GM21737 (cell line): ENCODE measurements around the gene GAREM1.
"Not testable (repeated sequence)": the region's sequence is repeated elsewhere in the genome, so short reads cannot be mapped to it uniquely, and the experiment has no call there.

ENCODE experiments used
- ATAC-seq: cut with Tn5 transposase; IDR thresholded peaks from one replicate; pipeline ENCODE4 v1.9.1; 2021; ENCODE audit warnings: mild to moderate bottlenecking, moderate library complexity; ENCODE audit not compliant: unreplicated experiment

GAREM1 gene

DNA sequence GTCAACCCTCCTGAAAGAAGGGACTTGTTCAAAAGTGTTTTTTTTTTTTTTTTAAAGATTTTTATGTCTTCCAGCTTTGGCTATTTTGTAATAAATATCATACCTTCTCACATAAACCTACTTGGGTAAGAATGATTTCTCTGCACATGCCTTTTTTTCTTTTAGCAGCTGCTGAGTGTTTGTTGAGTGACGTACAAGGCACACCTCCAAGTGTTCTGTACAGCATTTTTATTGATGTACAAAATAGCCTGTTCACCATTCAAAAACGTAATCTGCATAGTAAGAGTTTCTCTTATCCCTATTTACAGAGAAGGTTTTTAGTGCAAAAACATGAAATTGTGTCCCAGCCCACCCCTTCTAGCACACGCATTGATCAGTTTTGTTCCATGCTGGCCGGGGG is 203.2 kb downstream of the GAREM1 start:
- ATAC-seq = no peak

- ATAC-seq = no peak
Observed at GRCh38 chr18:32264401-32264800, 206.3 kb downstream of the GAREM1 start.

DNA sequence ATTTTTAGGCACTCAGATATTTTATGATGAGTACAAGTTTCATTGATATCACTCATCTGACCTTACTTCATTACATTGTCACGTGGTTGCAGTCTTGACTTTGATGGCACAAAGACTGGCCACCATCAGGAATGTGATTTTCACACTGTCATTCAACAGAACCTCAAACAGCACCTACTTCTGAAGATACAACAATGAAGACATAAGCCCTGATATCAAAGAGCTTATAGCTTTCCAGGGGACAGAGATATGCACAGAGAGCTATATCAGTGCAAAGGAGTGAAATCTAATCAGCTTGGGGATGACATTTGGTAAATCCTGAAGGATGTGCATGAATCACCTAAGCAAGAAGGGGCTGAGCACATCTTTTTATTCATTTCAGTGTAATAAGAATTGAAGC is 208.6 kb downstream of the GAREM1 start:
- ATAC-seq = no peak

GRCh38 chr18:32261003-32261402 is 209.7 kb downstream of the GAREM1 start:
- ATAC-seq = no peak

- ATAC-seq = no peak
Observed at GRCh38 chr18:32259553-32259952, 211.1 kb downstream of the GAREM1 start.

DNA sequence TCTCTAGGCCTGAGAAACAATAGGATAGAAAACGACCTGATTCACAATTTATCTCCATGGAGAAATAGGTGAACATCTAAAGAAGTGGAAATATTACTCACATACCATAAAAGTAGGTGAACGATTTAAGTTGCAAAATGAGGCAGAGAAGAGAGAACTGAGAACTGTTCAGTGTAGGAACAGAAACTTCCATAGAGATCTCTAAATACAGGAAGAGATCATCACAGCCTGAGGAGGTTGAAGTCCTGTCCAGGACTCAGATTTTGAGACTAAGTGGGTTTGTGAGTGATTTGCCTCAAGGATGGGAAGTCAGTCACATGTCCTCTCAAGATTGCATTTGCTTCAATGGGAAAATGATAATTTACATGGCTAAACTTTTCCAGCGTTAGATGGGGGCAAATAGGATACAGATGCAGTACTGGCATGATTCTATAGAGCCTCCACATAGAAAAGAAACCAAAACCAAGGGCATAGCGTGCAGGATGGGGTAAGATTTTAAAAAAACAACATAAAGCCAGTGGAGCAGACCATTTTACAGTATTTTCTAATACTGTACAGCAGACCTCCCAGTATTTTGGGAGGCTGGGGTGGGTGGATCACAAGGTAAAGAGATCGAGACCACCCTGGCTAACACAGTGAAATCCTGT is 212.0 kb downstream of the GAREM1 start:
- no peak for ATAC-seq

DNA sequence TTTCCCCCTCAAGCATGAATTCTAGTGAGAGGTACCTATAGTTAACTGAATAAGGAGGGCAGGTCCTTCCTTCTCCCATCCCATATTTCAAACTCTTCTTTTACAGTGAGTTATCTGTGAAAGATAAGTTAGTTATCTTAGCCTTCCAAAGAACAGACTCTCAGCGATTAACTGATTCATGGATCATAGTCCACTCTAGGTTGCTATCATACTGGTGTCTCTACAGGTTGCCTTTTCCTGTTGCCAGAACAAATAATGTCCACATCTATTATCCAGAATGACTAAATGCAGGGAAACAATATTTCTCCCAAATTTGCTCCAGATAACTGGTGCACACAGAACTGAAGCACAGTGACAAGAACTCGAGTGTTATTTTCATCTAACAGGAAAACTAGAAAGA is 212.5 kb downstream of the GAREM1 start:
- no peak for ATAC-seq

DNA sequence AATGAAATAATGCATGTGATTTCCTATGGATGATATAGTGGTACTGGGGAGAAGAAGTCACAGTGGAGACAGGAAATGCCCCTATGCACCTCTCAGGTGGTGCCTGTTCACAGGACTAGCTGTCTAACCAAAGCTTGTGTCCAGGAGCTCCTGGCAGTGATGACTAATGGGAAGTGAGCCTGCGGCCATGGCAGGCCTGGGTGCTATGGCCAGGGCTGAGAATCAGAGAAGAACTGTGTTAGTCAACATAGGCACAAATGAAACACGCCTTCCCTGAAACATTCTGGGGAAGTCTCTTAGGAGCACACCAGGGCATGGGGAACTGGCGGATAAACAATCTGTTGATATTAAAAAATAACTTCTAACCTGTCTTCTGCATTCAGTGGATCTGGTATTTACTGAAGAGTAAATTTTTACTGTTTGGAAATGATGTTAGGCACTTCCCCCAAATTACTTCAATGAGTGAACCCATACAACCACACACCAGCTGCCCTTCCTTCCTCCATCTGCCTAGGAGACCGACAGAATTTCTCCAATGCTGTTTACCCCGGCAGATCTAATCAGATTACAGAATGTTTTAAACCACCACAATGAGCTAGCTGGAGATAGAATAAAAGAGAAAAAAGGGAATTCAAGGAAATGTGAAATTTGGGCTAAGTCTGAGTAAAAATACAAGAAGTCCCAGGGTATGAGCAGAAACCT is 213.4 kb downstream of the GAREM1 start:
- ATAC-seq = no peak

- ATAC-seq = no peak
Observed at GRCh38 chr18:32255570-32255969, 215.1 kb downstream of the GAREM1 start.

DNA sequence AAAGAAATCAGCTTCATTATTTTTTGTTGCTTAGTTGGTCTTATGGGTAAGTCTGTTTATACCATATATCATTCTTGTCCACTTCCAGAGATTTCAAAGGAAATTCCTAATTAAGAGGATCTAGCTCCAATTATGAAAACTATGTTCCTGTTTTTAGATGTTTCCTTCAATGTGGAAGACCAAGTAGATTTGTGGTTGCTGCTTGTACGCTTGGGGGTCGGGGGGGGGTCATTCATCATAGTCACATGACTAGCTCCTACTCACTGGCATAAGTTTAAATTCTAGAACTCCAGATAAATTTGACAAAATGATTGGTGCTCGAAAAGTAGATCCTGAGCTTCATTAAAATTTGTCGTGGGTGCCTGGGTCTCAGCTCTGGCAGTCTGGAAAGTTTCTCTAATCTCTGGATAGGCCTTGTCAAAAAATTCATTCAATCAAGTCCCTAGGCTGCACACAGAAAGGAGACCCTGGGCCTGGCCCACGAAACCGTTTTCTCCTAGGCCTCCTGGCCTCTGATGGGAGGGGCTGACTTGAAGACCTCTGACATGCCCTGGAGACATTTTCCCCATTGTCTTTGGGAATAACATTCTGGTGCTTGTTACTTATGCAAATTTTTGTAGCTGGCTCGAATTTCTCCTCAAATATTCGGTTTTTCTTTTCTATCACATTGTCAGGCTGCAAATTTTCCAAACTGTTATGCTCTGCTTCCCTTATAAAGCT is 218.4 kb downstream of the GAREM1 start:
- ATAC-seq = no peak

DNA sequence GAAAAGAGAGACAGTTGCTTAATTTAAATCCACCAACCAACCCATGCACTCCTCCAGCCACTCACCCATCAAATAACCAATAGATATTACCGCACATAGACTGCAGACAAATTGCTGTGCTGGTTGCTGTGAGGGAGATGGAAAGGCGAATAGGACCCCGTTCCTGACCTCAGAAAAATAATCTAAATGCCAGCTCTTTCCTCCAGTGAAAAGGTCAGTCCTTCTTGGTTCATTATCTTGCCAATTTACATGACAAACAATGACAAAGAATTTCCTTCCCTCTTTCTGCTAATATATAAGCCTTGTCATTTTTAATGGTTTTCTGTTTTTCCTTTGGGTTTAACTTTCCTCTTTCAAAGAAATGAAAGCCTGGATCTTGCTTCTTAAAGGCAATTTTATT is 219.2 kb downstream of the GAREM1 start:
- no peak for ATAC-seq

GRCh38 chr18:32249147-32249929 is 221.3 kb downstream of the GAREM1 start:
- ATAC-seq = no peak

GRCh38 chr18:32244881-32245280 is 225.8 kb downstream of the GAREM1 start:
- ATAC-seq = no peak

DNA sequence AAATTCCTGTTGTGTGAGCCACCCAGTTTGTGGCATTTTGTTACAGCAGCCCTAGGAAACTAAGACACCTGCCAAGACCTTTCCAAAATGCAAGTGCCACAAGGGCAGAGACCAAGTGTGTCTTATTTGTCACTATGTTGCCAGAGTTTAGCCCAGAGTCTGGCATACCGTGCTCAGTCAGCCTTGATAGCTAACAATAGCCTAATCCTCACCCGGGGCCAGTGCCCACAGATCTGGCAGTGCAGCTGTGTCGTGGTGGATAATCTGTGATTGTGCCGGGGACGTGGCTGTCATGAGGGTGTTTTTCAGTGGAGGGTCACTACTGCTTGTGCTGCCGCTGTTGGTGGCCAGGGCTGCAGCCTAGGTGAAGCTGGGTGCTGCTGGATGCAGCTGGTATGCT is 227.3 kb downstream of the GAREM1 start:
- ATAC-seq = no peak

GRCh38 chr18:32242395-32242794 is 228.3 kb downstream of the GAREM1 start:
- no peak for ATAC-seq

- no peak for ATAC-seq
Observed at GRCh38 chr18:32238635-32239268, 231.9 kb downstream of the GAREM1 start.

DNA sequence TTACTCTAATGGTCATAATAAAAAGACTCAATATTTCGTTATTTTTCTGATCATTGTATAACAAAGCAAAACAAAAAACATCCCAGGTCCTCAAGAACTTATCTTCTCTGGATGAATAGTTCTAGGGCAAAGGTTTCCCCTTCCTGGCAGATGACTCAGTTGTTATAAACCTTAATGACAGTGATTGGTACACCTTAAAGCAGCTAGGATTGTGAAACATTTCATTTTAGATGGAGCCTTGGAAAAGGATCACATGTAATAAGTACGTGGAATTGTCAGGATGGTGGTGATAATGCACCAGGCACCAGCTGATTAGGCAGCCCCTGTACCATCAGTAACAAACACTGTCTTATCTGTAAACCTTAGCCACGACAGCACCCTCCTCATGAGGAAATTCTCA is 233.6 kb downstream of the GAREM1 start:
- ATAC-seq = no peak

GRCh38 chr18:32233348-32233747 is 237.3 kb downstream of the GAREM1 start:
- ATAC-seq = not testable (repeated sequence)

- ATAC-seq = no peak
Observed at GRCh38 chr18:32219431-32220018, 251.2 kb downstream of the GAREM1 start.

- ATAC-seq = no peak
Observed at GRCh38 chr18:32216390-32216789, 254.3 kb downstream of the GAREM1 start.
